ENCODE measurements around the gene TMEM138. TPM values are rescaled to one million over a fixed set of nuclear protein-coding genes. Genes with fewer than 3 reads are reported as not detected.

TMEM138 gene
- total RNA-seq, 2 experiments from 2014 or later = 59.2 to 60.9 TPM

- intact Hi-C loops (cut with DNase I, micrococcal nuclease) = loop anchor here in 1 of 2 experiments (1.0 to 10.0 kb wide), 2 partner anchors 25 to 456 kb away; partner anchors contain the start of gene PRPF19
- ChIA-PET CTCF (interaction anchor here (2.4 to 5.1 kb wide), 4 partner anchors 24 to 68 kb away, joined by 11 to 47 read pairs (median 22); partner anchors contain the start of genes CPSF7, DDB1, SDHAF2 and TKFC), POLR2A (interaction anchor here (1.0 to 3.1 kb wide), 19 partner anchors 9 to 1692 kb away, joined by 3 to 64 read pairs (median 5); partner anchors contain the start of genes CPSF7, DDB1, FTH1 and PATL1)
- peak overlapping the region; percentile 99 for H3K4me3 Mint-ChIP-seq
- H3K9me3 Mint-ChIP-seq = no peaks in the 10 kb centered on the region
- H3K4me3 ChIP-seq (ENCODE audit: low read length) = peak overlapping the region; percentile 99
- peak overlapping the region; percentile 95 to 100 for H3K27ac ChIP-seq (ENCODE audit: low read depth in 1 of 2, low read length in 2 of 2)
- peak overlapping the region; percentile 100 for H3K27ac Mint-ChIP-seq
- no peaks in the 10 kb centered on the region for H3K27me3 Mint-ChIP-seq
- H3K36me3 ChIP-seq (ENCODE audit: insufficient read depth, low read length) = peaks cover 26% of the 10 kb centered on the region
- DNase-seq (no peak), ATAC-seq (ENCODE audit: poor library complexity) (no peak)
- no peaks in the 10 kb centered on the region for H3K27me3 ChIP-seq (ENCODE audit: control insufficient read depth in 1 of 2, insufficient read depth in 2 of 2, low read length in 2 of 2)
- no peaks in the 10 kb centered on the region for H3K9me3 ChIP-seq (ENCODE audit: control insufficient read depth in 1 of 2, insufficient read depth in 1 of 2, low read length in 2 of 2)
- H3K36me3 Mint-ChIP-seq (ENCODE audit: low read depth) = peaks cover 36% of the 10 kb centered on the region
- H3K4me1 Mint-ChIP-seq (ENCODE audit: low read depth) = peaks cover 40% of the 10 kb centered on the region
- TF ChIP-seq, protein P1, sequence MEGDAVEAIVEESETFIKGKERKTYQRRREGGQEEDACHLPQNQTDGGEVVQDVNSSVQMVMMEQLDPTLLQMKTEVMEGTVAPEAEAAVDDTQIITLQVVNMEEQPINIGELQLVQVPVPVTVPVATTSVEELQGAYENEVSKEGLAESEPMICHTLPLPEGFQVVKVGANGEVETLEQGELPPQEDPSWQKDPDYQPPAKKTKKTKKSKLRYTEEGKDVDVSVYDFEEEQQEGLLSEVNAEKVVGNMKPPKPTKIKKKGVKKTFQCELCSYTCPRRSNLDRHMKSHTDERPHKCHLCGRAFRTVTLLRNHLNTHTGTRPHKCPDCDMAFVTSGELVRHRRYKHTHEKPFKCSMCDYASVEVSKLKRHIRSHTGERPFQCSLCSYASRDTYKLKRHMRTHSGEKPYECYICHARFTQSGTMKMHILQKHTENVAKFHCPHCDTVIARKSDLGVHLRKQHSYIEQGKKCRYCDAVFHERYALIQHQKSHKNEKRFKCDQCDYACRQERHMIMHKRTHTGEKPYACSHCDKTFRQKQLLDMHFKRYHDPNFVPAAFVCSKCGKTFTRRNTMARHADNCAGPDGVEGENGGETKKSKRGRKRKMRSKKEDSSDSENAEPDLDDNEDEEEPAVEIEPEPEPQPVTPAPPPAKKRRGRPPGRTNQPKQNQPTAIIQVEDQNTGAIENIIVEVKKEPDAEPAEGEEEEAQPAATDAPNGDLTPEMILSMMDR (IDR thresholded peaks at IDR 0.05) = no peak
- peaks cover 40% of the 10 kb centered on the region for H3K4me1 ChIP-seq (ENCODE audit: insufficient read depth, low read length)
These were observed 885 bp upstream of the TMEM138 start for GRCh38 chr11:61361237-61361740.

GRCh38 chr11:61362542-61362875, 335 bp downstream of the TMEM138 start:
- peak overlapping the region; percentile 99 for H3K4me3 Mint-ChIP-seq
- peak; percentile 64 for ATAC-seq (ENCODE audit: poor library complexity)
- TF ChIP-seq, protein P1 (IDR thresholded peaks at IDR 0.05) = no peak
- ChIA-PET CTCF (interaction anchor here (1.1 to 5.1 kb wide), 6 partner anchors 23 to 67 kb away, joined by 3 to 47 read pairs (median 13); partner anchors contain the start of genes CPSF7, DDB1, SDHAF2 and TKFC), POLR2A (interaction anchor here (0.5 to 3.1 kb wide), 19 partner anchors 8 to 1693 kb away, joined by 3 to 64 read pairs (median 4); partner anchors contain the start of genes CPSF7, DDB1, PATL1 and SDHAF2)
- Histone ChIP-seq H3K9me3 (ENCODE audit: control insufficient read depth in 1 of 2, insufficient read depth in 1 of 2, low read length in 2 of 2) (no peaks in the 10 kb centered on the region), H3K27ac (ENCODE audit: low read depth in 1 of 2, low read length in 2 of 2) (peak overlapping the region; percentile 95 to 100), H3K27me3 (ENCODE audit: control insufficient read depth in 1 of 2, insufficient read depth in 2 of 2, low read length in 2 of 2) (no peaks in the 10 kb centered on the region), H3K36me3 (ENCODE audit: insufficient read depth, low read length) (peaks cover 37% of the 10 kb centered on the region), H3K4me3 (ENCODE audit: low read length) (peak overlapping the region; percentile 99), H3K4me1 (ENCODE audit: insufficient read depth, low read length) (peaks cover 32% of the 10 kb centered on the region)
- peak overlapping the region; percentile 100 for H3K27ac Mint-ChIP-seq
- H3K4me1 Mint-ChIP-seq (ENCODE audit: low read depth) = peaks cover 36% of the 10 kb centered on the region
- peak in 10 of 14 experiments; percentile 10 to 73 (median 26) for DNase-seq
- no peaks in the 10 kb centered on the region for H3K9me3 Mint-ChIP-seq
- H3K27me3 Mint-ChIP-seq = no peaks in the 10 kb centered on the region
- intact Hi-C loops (cut with DNase I, micrococcal nuclease) = loop anchor here (1.0 to 10.0 kb wide), 4 partner anchors 26 to 458 kb away; partner anchors contain the start of genes CPSF7 (in 1 of the 2), DDB1 (in 1 of the 2), PRPF19 (in 1 of the 2) and TKFC (in 1 of the 2)
- H3K36me3 Mint-ChIP-seq (ENCODE audit: low read depth) = peaks cover 46% of the 10 kb centered on the region

DNA sequence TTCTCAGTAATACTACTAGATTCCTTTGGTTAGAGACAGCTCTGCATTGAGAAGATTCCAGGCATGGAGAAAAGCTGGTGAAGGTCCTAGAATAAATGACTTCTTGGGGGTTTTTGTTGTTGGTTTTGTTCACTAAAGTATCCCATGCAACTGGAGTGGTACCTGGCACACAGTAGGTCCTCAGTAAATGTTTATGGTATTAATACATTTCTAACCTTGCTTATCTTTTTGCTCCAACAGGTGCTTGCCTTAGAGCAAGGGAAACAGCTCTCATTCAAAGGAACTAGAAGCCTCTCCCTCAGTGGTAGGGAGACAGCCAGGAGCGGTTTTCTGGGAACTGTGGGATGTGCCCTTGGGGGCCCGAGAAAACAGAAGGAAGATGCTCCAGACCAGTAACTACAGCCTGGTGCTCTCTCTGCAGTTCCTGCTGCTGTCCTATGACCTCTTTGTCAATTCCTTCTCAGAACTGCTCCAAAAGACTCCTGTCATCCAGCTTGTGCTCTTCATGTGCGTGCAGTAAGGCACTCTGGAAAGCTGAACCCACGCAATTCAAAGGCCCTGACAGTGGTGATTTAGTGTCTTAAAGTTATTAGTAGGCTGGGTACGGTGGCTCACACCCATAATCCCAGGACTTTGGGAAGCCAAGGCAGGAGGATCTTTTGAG, 2.0 kb downstream of the TMEM138 start:
- no peaks in the 10 kb centered on the region for H3K27me3 Mint-ChIP-seq
- Histone ChIP-seq H3K27ac (ENCODE audit: low read depth in 1 of 2, low read length in 2 of 2) (no peak overlapping the region), H3K9me3 (ENCODE audit: control insufficient read depth in 1 of 2, insufficient read depth in 1 of 2, low read length in 2 of 2) (no peaks in the 10 kb centered on the region), H3K4me1 (ENCODE audit: insufficient read depth, low read length) (peaks cover 29% of the 10 kb centered on the region), H3K36me3 (ENCODE audit: insufficient read depth, low read length) (peaks cover 50% of the 10 kb centered on the region), H3K4me3 (ENCODE audit: low read length) (no peak overlapping the region), H3K27me3 (ENCODE audit: control insufficient read depth in 1 of 2, insufficient read depth in 2 of 2, low read length in 2 of 2) (no peaks in the 10 kb centered on the region)
- ATAC-seq (ENCODE audit: poor library complexity) = no peak
- DNase-seq = no peak
- peak overlapping the region; percentile 99 for H3K4me3 Mint-ChIP-seq
- TF ChIP-seq, protein P1 (IDR thresholded peaks at IDR 0.05) = no peak
- peak overlapping the region; percentile 100 for H3K27ac Mint-ChIP-seq
- H3K36me3 Mint-ChIP-seq (ENCODE audit: low read depth) = peaks cover 60% of the 10 kb centered on the region
- H3K9me3 Mint-ChIP-seq = no peaks in the 10 kb centered on the region
- ChIA-PET CTCF (interaction anchor here (0.7 to 5.1 kb wide), 3 partner anchors 28 to 65 kb away, joined by 3 to 47 read pairs (median 15); partner anchors contain the start of genes CPSF7 and SDHAF2), POLR2A (interaction anchor here (1.2 to 3.1 kb wide), 3 partner anchors 26 to 28 kb away, joined by 3 to 45 read pairs (median 8); partner anchors contain the start of gene TMEM216)
- intact Hi-C loops (cut with DNase I, micrococcal nuclease) = loop anchor here in 1 of 2 experiments (10.0 kb wide), 1 partner anchor 459 kb away; the partner anchor contains the start of gene PRPF19
- peaks cover 36% of the 10 kb centered on the region for H3K4me1 Mint-ChIP-seq (ENCODE audit: low read depth)
